ENCODE measurements around the gene AJUBA. TPM values are rescaled to one million over a fixed set of nuclear protein-coding genes. Genes with fewer than 3 reads are reported as not detected.

Gene AJUBA
- total RNA-seq, 1 experiment from 2014 or later = 28.8 TPM

DNA sequence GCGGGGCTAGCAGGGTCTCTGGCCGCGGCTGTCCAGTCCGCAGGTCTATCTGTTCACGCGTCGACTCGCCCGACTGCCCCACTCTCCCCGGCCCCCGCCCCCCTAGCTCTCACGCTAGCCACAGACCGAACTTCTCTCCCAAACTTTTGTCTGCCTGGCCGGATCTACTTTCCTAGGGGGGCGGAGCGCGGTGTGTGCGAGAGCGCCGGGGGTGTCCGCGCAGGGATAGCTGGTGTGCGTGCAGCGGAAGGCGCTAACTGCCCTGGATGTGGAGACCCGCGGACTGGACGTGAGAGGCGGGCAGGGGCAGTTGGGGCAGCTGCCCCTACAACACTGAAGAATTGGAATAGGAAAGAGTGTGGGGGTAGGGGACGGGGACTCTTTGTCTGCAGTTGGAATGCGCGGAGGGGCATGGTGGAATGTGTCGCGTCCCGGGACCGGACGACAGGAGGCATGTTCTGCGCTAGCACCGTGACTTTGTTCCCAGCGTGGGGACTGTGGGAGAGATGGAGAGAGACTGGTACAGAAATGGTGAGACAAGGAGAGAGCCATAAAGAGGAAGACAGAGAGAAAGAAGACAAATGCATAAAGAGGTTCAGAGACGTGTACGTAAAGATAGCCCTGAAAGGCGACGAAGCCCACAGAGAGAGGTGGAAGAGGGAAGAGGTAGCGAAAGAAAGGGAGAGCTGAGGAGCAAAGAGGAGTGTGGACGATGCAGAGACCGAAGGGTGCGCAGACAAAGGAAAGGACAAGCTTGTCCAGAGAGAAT, at the start of gene AJUBA (continued):
- TF ChIP-seq, protein P1, sequence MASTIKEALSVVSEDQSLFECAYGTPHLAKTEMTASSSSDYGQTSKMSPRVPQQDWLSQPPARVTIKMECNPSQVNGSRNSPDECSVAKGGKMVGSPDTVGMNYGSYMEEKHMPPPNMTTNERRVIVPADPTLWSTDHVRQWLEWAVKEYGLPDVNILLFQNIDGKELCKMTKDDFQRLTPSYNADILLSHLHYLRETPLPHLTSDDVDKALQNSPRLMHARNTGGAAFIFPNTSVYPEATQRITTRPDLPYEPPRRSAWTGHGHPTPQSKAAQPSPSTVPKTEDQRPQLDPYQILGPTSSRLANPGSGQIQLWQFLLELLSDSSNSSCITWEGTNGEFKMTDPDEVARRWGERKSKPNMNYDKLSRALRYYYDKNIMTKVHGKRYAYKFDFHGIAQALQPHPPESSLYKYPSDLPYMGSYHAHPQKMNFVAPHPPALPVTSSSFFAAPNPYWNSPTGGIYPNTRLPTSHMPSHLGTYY (CRISPR knock-in tag; IDR thresholded peaks at IDR 0.05) = no peak
- peak; percentile 66; the same call in 1 of the 2 replicates for TF ChIP-seq FOXK1 (CRISPR knock-in tag; IDR thresholded peaks at IDR 0.05)
- no peak for TF ChIP-seq ZNF423 (CRISPR knock-in tag; IDR thresholded peaks at IDR 0.05)
- TF ChIP-seq, protein P2, sequence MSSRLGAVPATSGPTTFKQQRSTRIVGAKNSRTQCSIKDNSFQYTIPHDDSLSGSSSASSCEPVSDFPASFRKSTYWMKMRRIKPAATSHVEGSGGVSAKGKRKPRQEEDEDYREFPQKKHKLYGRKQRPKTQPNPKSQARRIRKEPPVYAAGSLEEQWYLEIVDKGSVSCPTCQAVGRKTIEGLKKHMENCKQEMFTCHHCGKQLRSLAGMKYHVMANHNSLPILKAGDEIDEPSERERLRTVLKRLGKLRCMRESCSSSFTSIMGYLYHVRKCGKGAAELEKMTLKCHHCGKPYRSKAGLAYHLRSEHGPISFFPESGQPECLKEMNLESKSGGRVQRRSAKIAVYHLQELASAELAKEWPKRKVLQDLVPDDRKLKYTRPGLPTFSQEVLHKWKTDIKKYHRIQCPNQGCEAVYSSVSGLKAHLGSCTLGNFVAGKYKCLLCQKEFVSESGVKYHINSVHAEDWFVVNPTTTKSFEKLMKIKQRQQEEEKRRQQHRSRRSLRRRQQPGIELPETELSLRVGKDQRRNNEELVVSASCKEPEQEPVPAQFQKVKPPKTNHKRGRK (CRISPR knock-in tag; IDR thresholded peaks at IDR 0.05; ENCODE audit: borderline replicate concordance) = 0 out of 2 replicates have a peak, but pooled peaks have one; percentile 49
- TF ChIP-seq, protein P3, sequence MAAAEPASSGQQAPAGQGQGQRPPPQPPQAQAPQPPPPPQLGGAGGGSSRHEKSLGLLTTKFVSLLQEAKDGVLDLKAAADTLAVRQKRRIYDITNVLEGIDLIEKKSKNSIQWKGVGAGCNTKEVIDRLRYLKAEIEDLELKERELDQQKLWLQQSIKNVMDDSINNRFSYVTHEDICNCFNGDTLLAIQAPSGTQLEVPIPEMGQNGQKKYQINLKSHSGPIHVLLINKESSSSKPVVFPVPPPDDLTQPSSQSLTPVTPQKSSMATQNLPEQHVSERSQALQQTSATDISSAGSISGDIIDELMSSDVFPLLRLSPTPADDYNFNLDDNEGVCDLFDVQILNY (CRISPR knock-in tag; IDR thresholded peaks at IDR 0.05) = 0 out of 2 replicates have a peak, but pooled peaks have one; percentile 56
- TF ChIP-seq TCF7 (CRISPR knock-in tag; IDR thresholded peaks at IDR 0.05; ENCODE audit: low read depth) = no peak; the same call in 1 of the 2 replicates
- TF ChIP-seq, protein P4, sequence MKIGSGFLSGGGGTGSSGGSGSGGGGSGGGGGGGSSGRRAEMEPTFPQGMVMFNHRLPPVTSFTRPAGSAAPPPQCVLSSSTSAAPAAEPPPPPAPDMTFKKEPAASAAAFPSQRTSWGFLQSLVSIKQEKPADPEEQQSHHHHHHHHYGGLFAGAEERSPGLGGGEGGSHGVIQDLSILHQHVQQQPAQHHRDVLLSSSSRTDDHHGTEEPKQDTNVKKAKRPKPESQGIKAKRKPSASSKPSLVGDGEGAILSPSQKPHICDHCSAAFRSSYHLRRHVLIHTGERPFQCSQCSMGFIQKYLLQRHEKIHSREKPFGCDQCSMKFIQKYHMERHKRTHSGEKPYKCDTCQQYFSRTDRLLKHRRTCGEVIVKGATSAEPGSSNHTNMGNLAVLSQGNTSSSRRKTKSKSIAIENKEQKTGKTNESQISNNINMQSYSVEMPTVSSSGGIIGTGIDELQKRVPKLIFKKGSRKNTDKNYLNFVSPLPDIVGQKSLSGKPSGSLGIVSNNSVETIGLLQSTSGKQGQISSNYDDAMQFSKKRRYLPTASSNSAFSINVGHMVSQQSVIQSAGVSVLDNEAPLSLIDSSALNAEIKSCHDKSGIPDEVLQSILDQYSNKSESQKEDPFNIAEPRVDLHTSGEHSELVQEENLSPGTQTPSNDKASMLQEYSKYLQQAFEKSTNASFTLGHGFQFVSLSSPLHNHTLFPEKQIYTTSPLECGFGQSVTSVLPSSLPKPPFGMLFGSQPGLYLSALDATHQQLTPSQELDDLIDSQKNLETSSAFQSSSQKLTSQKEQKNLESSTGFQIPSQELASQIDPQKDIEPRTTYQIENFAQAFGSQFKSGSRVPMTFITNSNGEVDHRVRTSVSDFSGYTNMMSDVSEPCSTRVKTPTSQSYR (CRISPR knock-in tag; IDR thresholded peaks at IDR 0.05) = peak; percentile 53; the same call in 1 of the 2 replicates
- TF ChIP-seq ZNF219 (CRISPR knock-in tag; IDR thresholded peaks at IDR 0.05; ENCODE audit: borderline replicate concordance) = no peak
- TF ChIP-seq, protein P5, sequence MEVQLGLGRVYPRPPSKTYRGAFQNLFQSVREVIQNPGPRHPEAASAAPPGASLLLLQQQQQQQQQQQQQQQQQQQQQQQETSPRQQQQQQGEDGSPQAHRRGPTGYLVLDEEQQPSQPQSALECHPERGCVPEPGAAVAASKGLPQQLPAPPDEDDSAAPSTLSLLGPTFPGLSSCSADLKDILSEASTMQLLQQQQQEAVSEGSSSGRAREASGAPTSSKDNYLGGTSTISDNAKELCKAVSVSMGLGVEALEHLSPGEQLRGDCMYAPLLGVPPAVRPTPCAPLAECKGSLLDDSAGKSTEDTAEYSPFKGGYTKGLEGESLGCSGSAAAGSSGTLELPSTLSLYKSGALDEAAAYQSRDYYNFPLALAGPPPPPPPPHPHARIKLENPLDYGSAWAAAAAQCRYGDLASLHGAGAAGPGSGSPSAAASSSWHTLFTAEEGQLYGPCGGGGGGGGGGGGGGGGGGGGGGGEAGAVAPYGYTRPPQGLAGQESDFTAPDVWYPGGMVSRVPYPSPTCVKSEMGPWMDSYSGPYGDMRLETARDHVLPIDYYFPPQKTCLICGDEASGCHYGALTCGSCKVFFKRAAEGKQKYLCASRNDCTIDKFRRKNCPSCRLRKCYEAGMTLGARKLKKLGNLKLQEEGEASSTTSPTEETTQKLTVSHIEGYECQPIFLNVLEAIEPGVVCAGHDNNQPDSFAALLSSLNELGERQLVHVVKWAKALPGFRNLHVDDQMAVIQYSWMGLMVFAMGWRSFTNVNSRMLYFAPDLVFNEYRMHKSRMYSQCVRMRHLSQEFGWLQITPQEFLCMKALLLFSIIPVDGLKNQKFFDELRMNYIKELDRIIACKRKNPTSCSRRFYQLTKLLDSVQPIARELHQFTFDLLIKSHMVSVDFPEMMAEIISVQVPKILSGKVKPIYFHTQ (CRISPR knock-in tag; IDR thresholded peaks at IDR 0.05) = peak; percentile 21; the same call in 1 of the 2 replicates
- peak; percentile 72; the same call in 1 of the 2 replicates for TF ChIP-seq MYBL2 (CRISPR knock-in tag; IDR thresholded peaks at IDR 0.05)
- no peak for TF ChIP-seq SMAD4 (CRISPR knock-in tag; IDR thresholded peaks at IDR 0.05)
- TF ChIP-seq, protein P6, sequence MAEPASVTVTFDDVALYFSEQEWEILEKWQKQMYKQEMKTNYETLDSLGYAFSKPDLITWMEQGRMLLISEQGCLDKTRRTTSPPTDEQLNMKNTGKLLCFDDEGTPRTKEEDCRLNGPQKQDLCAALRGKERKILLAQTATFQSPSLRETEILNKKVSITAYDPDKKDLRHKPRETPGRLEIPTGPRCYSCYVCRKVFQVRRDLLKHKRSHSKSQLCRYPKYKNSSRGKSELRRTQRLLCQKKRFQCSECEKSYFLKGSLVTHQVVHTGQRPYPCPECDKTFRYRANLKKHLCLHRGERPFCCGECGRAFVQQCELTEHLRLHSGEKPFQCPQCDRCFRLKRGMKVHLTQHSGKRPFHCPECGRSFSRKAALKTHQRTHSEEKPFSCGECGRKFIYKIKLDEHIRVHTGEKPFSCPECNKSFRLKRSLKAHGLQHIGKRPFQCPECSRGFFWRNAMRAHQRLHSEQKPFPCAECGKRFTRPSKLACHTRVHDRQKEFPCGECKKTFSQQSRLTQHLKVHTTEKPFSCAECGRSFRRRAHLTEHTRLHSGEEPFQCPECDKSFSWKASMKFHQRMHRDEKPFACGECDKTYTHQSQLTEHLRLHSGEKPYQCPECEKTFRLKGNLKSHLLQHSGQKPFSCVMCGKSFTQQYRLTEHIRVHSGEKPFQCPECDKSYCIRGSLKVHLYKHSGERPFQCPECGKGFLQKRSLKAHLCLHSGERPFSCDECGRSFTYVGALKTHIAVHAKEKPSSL (CRISPR knock-in tag; conservative IDR thresholded peaks at IDR 0.05) = no peak
- peak; percentile 83 for TF ChIP-seq SP1 (CRISPR knock-in tag; conservative IDR thresholded peaks at IDR 0.05)
- no peak for TF ChIP-seq ZNF138 (CRISPR knock-in tag; conservative IDR thresholded peaks at IDR 0.05)
- TF ChIP-seq, protein P7, sequence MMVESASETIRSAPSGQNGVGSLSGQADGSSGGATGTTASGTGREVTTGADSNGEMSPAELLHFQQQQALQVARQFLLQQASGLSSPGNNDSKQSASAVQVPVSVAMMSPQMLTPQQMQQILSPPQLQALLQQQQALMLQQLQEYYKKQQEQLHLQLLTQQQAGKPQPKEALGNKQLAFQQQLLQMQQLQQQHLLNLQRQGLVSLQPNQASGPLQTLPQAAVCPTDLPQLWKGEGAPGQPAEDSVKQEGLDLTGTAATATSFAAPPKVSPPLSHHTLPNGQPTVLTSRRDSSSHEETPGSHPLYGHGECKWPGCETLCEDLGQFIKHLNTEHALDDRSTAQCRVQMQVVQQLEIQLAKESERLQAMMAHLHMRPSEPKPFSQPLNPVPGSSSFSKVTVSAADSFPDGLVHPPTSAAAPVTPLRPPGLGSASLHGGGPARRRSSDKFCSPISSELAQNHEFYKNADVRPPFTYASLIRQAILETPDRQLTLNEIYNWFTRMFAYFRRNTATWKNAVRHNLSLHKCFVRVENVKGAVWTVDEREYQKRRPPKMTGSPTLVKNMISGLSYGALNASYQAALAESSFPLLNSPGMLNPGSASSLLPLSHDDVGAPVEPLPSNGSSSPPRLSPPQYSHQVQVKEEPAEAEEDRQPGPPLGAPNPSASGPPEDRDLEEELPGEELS (CRISPR knock-in tag; IDR thresholded peaks at IDR 0.05) = 0 out of 2 replicates have a peak, but pooled peaks have one; percentile 52
- peak; percentile 52; the same call in 1 of the 2 replicates for TF ChIP-seq CREB1 (CRISPR knock-in tag; IDR thresholded peaks at IDR 0.05)
- TF ChIP-seq, protein P8, sequence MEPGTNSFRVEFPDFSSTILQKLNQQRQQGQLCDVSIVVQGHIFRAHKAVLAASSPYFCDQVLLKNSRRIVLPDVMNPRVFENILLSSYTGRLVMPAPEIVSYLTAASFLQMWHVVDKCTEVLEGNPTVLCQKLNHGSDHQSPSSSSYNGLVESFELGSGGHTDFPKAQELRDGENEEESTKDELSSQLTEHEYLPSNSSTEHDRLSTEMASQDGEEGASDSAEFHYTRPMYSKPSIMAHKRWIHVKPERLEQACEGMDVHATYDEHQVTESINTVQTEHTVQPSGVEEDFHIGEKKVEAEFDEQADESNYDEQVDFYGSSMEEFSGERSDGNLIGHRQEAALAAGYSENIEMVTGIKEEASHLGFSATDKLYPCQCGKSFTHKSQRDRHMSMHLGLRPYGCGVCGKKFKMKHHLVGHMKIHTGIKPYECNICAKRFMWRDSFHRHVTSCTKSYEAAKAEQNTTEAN (CRISPR knock-in tag; IDR thresholded peaks at IDR 0.05) = peak; percentile 62; the same call in 1 of the 2 replicates
- TF ChIP-seq, protein P9, sequence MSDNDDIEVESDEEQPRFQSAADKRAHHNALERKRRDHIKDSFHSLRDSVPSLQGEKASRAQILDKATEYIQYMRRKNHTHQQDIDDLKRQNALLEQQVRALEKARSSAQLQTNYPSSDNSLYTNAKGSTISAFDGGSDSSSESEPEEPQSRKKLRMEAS (CRISPR knock-in tag; IDR thresholded peaks at IDR 0.05) = peak; percentile 91
- no peak for TF ChIP-seq NR2C2 (CRISPR knock-in tag; IDR thresholded peaks at IDR 0.05)
- TF ChIP-seq ELF4 (CRISPR knock-in tag; IDR thresholded peaks at IDR 0.05; ENCODE audit: low read depth) = no peak
- TF ChIP-seq, protein P10, sequence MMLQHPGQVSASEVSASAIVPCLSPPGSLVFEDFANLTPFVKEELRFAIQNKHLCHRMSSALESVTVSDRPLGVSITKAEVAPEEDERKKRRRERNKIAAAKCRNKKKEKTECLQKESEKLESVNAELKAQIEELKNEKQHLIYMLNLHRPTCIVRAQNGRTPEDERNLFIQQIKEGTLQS (CRISPR knock-in tag; conservative IDR thresholded peaks at IDR 0.05) = no peak

All from WTC11 (cell line).